Fibroblast of pulmonary artery (primary cell): ENCODE data around the gene OR8G5.
"Not testable (repeated sequence)": the region's sequence is repeated elsewhere in the genome, so short reads cannot be mapped to it uniquely, and the experiment has no call there.

Source experiments
- DNase-seq: peaks from one replicate; pipeline ENCODE4 v3.0.0-alpha.2; 2010; ENCODE audit warnings: low read depth
- H3K4me3 ChIP-seq: replicated peaks from 2 replicates; pipeline ENCODE4 v1.5.1; 2011; ENCODE audit warnings: low read depth, mild to moderate bottlenecking, control low read depth, low read length, moderate library complexity
- CTCF ChIP-seq: IDR thresholded peaks from 2 replicates; pipeline ENCODE4 v1.5.1; 2011; ENCODE audit warnings: mild to moderate bottlenecking, control low read depth, low read length, inconsistent platforms; ENCODE audit errors: missing control alignments

The OR8G5 gene

DNA sequence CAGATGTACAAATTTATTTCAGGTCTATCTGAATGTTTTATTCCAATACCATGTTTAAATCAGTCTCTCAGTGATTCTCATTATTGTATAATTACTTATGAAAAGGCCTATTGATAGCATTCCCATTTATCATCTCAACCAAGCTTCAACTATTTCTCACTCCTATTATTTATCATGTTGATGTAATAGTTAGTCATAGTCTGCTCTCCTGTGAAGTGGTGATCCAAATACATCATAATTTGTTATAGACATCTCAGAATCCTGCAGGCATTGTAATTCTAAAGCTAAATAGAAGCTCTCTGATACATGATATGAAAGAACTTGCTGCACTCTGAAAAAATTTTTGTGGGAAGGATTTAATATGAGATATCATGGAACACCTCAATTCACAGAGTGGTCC is 37.0 kb upstream of the OR8G5 start:
- no peak for TF ChIP-seq CTCF
- no peak overlapping the region for H3K4me3 ChIP-seq
- DNase-seq: no peak

GRCh38 chr11:124222407-124222806 is 33.8 kb upstream of the OR8G5 start:
- no peak for TF ChIP-seq CTCF
- H3K4me3 ChIP-seq: no peak overlapping the region
- DNase-seq: no peak

- not testable (repeated sequence) for DNase-seq, H3K4me3 ChIP-seq
These were observed 31.4 kb upstream of the OR8G5 start for GRCh38 chr11:124224618-124225423.

GRCh38 chr11:124225471-124225870 is 30.7 kb upstream of the OR8G5 start:
- H3K4me3 ChIP-seq: no peak overlapping the region
- no peak for TF ChIP-seq CTCF
- no peak for DNase-seq

DNA sequence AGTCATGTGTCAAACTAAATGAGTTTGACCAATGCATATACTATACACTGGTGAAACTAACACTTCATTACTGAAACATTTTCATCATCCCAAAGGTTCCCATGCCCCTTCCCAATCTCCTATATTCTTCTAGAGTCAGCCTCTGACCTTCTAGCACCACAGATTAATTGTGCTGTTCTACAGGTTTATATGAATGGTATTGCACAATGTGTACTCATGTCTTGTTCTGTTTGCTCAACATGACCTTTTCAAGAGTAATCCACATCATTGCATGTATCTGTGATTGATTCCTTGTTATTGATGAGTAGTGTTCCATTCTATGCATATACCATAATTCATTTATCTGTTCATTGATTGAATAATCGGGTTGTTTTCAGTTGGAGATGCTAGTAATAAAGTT is 22.8 kb upstream of the OR8G5 start:
- no peak overlapping the region for H3K4me3 ChIP-seq
- DNase-seq: no peak
- TF ChIP-seq CTCF: no peak

- TF ChIP-seq CTCF: no peak
- H3K4me3 ChIP-seq: no peak overlapping the region
- no peak for DNase-seq
These were observed 17.7 kb upstream of the OR8G5 start for GRCh38 chr11:124238512-124238911.

- H3K4me3 ChIP-seq: no peak within 1 kb of the TSS
- DNase-seq: no peak
These were observed 15.4 kb upstream of the OR8G5 start, which contains the start of gene OR8G1 for GRCh38 chr11:124240621-124241397. OR8G1 (plus strand) TSS chr11:124241095; CDS start chr11:124249676, 8,581 bp downstream.

DNA sequence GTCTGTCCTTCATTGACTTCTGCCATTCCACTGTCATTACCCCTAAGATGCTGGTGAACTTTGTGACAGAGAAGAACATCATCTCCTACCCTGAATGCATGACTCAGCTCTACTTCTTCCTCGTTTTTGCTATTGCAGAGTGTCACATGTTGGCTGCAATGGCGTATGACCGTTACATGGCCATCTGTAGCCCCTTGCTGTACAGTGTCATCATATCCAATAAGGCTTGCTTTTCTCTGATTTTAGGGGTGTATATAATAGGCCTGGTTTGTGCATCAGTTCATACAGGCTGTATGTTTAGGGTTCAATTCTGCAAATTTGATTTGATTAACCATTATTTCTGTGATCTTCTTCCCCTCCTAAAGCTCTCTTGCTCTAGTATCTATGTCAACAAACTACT is 6.3 kb upstream of the OR8G5 start:
- H3K4me3 ChIP-seq, DNase-seq: not testable (repeated sequence)

More at GRCh38 chr11:124240621-124241397, 15.4 kb upstream of the OR8G5 start, which contains the start of gene OR8G1:
- no peak for TF ChIP-seq CTCF

GRCh38 chr11:124265041-124265440 is 8.9 kb downstream of the OR8G5 start:
- DNase-seq, H3K4me3 ChIP-seq: not testable (repeated sequence)

DNA sequence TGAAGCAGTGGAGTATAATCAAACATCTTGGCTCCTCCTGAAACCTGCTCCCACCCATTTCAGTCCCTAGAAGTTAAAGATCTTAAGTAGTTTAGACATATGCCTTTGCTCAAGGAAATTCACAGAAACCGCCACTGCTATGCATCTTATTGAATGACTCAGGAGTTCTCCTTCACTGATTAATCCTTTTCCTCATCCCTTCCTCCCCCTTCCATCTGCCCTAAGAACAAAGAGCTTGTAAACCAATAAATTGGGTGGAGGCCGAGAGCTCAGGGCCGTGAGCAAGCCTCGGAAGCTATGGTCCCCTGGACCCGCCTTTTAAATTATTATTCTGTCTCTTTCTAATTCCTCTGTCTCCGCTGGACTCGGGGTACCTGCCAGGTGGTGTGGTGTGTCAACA is 14.7 kb downstream of the OR8G5 start:
- not testable (repeated sequence) for H3K4me3 ChIP-seq, DNase-seq
